ENCODE results near the gene SYTL3.
"Not testable (repeated sequence)": the region's sequence is repeated elsewhere in the genome, so short reads cannot be mapped to it uniquely, and the experiment has no call there.

The SYTL3 gene

DNA sequence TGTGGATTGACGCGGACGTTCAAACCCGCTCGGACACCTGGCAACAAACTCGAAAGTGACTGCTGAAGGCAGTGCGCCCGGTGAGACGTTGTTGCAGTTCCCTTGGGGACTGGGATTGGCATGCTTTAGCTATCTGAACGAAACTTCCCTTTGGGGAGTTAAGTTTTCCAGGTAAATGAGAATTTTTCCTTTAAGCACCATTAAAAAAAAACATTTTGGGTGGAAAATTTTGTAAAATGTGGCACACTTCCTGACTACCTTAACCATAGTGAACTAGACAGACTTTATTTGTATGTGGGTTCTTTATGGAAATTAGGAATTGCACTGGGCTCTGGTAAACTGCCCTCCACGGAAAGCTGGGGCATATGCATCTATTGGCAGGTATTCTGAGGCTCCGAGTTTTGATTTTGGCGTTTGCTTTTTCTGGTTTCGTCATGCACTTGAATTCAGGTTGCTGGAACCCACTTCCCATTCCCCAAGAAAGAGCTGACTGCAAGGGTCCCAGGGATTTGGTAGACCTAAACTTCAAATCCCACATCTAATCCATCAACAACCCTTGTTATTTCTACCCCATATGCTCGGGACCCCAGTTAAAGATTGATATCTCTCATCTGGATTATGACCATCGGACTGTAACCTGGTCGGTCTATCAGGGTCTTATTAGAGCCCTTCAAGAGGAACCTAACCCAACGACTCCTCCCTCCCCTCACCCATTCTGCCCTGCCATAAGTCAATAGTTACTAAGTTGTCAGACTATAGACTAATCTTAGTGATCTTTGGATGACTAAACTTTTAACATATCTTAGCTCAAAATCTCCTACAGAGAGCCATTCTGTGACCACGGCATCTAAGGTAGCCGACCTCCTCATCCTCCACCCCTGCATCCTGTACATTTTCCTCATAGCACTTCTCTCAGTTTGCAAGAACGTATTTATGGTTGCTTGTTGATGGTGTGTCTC lies 4.5 kb upstream of the SYTL3 start:
- TF ChIP-seq, protein P1, sequence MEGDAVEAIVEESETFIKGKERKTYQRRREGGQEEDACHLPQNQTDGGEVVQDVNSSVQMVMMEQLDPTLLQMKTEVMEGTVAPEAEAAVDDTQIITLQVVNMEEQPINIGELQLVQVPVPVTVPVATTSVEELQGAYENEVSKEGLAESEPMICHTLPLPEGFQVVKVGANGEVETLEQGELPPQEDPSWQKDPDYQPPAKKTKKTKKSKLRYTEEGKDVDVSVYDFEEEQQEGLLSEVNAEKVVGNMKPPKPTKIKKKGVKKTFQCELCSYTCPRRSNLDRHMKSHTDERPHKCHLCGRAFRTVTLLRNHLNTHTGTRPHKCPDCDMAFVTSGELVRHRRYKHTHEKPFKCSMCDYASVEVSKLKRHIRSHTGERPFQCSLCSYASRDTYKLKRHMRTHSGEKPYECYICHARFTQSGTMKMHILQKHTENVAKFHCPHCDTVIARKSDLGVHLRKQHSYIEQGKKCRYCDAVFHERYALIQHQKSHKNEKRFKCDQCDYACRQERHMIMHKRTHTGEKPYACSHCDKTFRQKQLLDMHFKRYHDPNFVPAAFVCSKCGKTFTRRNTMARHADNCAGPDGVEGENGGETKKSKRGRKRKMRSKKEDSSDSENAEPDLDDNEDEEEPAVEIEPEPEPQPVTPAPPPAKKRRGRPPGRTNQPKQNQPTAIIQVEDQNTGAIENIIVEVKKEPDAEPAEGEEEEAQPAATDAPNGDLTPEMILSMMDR (conservative IDR thresholded peaks at IDR 0.05), result no peak
- peak overlapping the region; percentile 91 for H3K27ac ChIP-seq

DNA sequence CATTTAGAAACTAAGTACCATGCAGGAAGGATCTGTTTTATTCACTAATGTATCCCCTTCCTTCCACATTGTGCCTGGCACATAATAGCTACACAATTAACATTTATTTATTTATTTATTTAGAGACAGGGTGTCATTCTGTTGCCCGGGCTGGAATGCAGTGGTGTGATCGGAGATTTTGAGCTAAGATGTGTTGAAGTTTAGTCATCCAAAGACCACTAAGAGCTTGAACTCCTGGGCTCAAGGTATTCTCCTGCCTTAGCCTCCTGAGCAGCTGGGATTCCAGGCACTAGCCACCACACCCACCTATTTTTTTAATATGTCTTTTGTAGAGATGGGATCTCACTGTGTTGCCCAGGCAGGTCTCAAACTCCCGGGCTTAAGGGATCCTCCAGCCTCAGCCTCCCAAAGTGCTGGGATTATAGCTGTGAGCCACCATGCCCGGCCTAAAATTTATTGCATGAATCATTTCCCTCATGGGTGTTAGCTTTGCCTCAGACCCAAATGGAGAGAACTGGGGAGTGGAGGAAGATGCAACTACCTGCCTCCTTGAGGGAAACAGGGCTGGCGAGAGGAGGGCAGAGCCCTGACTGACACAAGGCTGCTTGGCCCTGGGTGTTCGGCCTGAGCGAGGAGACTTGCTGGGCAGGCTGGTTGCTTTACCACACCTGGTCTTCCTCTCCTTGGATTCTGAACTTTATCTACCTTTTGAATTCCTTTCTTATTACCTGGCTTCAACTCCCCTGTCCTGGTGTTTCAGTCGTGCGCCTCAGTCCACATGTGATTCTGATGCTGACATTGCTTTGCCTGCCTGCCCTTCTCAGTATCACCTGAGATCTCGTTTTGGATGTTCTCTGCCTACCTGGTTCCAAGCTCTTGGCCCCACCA lies 3.6 kb upstream of the SYTL3 start:
- TF ChIP-seq, protein P1 (conservative IDR thresholded peaks at IDR 0.05), result no peak
- no peak overlapping the region for H3K27ac ChIP-seq

DNA sequence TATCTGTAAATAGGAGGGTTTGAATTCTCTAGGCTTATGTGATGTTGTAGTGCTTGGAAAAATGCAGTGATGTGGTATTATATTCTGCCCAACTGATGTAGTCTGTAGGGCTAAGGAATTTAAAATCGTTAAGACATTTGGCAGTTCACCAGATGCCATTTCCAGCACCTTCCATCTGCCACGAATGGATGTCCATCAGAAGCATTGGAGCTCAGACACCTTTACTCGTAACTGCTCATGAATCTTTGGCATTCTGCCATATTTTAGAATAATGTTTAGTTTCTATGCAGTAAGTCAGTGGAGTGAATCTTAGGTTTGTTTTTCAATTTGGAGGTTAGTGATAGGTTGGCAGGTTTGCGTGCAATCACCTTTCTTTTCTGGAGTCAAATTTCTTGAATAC lies 2.4 kb upstream of the SYTL3 start:
- TF ChIP-seq, protein P1 (conservative IDR thresholded peaks at IDR 0.05), result no peak
- H3K27ac ChIP-seq, result no peak overlapping the region

DNA sequence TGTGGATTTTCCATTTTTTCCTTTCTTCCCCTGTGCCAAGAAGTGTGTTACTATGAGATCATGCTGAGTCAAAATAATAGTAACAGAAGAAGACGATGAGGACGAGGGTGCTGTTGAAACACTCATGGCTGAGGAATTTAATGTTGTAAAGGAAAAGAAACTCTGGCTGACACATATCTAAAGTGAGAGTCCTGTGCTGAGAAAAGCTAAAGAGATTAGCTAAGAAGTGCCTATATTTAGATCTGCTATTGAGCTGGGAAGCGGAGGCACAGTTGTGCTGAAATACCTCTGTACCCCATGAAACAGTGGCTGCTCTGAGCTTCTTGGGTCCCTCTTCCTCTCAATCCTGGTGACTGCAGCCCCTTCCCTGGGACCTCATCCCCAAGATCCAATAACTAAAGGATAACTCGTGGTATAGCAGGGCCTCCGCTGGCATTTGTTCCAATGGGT lies 1.1 kb upstream of the SYTL3 start:
- TF ChIP-seq, protein P1 (conservative IDR thresholded peaks at IDR 0.05), result no peak
- H3K27ac ChIP-seq, result no peak overlapping the region

DNA sequence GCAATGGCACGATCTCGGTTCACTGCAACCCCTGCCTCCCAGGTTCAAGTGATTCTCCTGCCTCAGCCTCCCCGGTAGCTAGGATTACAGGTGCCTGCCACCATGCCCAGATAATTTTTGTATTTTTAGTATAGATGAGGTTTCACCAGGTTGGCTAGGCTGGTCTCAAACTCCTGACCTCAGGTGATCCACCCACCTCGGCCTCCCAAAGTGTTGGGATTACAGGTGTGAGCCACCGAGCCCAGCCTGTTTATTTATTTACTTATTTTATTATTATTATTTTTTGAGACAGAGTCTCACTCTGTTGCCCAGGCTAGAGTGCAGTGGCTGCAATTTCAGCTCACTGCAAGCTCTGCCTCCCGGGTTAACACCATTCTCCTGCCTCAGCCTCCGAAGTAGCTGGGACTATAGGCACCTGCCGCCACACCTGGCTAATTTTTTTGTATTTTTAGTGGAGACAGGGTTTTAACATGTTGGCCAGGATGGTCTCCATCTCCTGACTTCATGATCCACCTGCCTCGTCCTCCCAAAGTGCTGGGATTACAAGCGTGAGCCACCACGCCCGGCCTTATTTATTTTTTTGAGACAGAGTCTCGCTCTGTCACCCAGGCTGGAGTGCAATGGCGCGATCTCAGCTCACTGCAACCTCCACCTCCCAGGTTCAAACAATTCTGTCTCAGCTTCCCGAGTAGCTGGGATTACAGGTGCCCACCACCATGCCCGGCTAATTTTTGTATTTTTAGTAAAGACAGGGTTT lies 2.3 kb downstream of the SYTL3 start:
- not testable (repeated sequence) for H3K27ac ChIP-seq

DNA sequence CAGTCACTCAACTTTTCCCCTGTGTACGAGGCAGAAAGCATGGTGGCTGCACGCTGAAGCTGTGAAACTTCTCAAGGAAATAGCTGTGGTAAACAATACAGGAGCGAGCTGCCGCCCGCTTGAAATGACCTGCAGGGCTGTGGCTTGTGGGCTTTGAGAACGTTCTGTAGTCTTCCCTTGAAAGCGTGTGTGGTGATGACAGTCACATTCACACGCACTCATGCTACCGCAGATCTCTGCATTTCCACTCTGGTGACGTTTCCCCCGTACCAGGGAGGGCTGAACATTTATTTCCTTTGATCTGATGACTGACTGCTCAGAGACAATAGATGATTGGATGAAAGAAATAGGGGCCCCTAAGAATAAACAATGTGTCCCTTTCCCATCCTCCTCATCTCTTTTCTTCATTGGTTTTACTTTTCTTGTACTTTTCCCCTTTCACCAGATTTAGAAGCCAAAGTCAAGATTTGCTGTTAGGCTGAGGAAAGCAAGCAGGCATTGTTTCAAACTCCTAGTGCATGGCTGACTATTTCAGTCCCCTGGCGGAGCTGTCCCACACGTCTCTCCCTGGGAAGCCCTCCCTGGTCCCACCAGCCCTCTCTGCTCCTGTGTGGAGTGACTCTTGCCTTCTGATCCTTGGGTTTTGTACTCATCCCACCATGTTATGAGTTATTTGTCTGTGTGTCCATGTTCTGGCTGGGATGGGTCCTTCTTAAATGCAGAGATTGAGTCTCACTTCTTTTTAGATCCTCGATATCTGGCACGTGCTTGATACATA lies 3.9 kb downstream of the SYTL3 start:
- TF ChIP-seq, protein P1 (conservative IDR thresholded peaks at IDR 0.05), result no peak

DNA sequence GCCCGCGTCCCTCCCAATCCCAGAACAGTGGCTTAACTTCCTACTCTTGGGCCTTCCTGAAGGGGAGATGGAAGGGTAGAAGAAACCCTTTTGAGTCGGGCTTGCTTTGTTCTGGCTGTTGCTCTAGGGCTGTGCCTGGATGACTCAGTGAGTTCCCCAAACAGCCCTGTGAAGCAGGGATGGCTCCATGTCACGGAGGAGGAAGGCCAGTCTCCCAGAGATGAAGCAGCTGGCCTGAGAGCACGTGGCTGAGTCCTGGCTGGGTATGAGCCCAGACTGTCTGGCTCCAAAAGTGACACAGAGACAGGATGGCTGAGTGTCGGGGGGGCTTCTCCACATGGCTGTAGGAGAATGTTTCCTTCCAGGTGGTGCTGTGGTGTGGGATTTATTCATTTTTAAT lies 4.6 kb downstream of the SYTL3 start:
- TF ChIP-seq, protein P1 (conservative IDR thresholded peaks at IDR 0.05), result no peak
- no peak overlapping the region for H3K27ac ChIP-seq

More for the DNA sequence above, 3.9 kb downstream of the SYTL3 start:
- no peak overlapping the region for H3K27ac ChIP-seq
